ENCODE measurements around the gene ABCA5. TPM values are rescaled to one million over a fixed set of nuclear protein-coding genes. Genes with fewer than 3 reads are reported as not detected.

The ABCA5 gene
- total and polyA plus RNA-seq, 7 experiments from 2014 or later: 6.0 to 49.9 (median 34.5) TPM

- Histone ChIP-seq H3K27me3 (ENCODE audit: control insufficient read depth in 2 of 2, insufficient read depth in 2 of 2, low read length in 2 of 2) (no peaks in the 10 kb centered on the region), H3K9me3 (ENCODE audit: control insufficient read depth in 2 of 3, low read length in 3 of 3) (no peaks in the 10 kb centered on the region), H3K27ac (ENCODE audit: low read depth, low read length) (no peak overlapping the region), H3K36me3 (ENCODE audit: control insufficient read depth in 2 of 3, insufficient read depth in 3 of 3, low read length in 3 of 3) (no peaks in the 10 kb centered on the region), H3K4me1 (ENCODE audit: control insufficient read depth in 2 of 2, insufficient read depth in 2 of 2, low read length in 2 of 2) (no peaks in the 10 kb centered on the region), H3K4me3 (ENCODE audit: low read length) (no peak overlapping the region)
- Mint-ChIP-seq H3K27me3 (peaks cover 0 to 15% (median 4%) of the 10 kb centered on the region in 5 donors), H3K4me3 (no peak overlapping the region), H3K27ac (no peak overlapping the region), H3K36me3 (no peaks in the 10 kb centered on the region), H3K9me3 (no peaks in the 10 kb centered on the region), H3K4me1 (no peaks in the 10 kb centered on the region)
- DNase-seq: peak in 5 of 9 donors; percentile 5 to 28 (median 6)
- ChIA-PET CTCF (interaction anchor here (1.5 kb wide), 1 partner anchor 166 kb away, joined by 3 read pairs; no protein-coding TSS in a partner anchor), POLR2A (no interaction called here)
- intact Hi-C loops (cut with micrococcal nuclease): loop anchor here in 1 of 2 donors (1.0 kb wide), 1 partner anchor 164 kb away; no protein-coding TSS in a partner anchor
- no peak for ATAC-seq
Measured at GRCh38 chr17:69358688-69359596, 32.0 kb upstream of the ABCA5 start.

DNA sequence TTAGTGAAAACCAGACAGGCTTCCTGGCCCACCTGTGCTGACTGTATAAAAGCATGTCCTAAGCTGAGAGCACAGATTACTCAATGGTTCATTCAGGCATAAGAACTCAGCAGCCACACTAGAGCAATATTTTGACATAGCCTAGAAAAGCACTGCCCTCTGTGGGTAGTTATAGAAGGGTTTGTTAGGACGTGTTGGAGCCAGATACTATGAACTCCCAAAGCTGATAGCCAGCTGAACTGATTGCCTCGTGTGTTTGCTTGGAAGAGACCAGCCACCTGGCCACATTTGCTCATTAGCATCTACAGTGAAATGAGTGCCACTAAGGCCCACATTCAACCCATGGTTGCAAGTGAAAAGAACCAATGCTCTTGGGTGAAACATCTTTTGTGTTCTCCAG, 30.8 kb upstream of the ABCA5 start:
- H3K27ac Mint-ChIP-seq: no peak overlapping the region
- Histone ChIP-seq H3K9me3 (ENCODE audit: control insufficient read depth in 2 of 3, low read length in 3 of 3) (no peaks in the 10 kb centered on the region), H3K4me1 (ENCODE audit: control insufficient read depth in 2 of 2, insufficient read depth in 2 of 2, low read length in 2 of 2) (no peaks in the 10 kb centered on the region), H3K27me3 (ENCODE audit: control insufficient read depth in 2 of 2, insufficient read depth in 2 of 2, low read length in 2 of 2) (no peaks in the 10 kb centered on the region), H3K36me3 (ENCODE audit: control insufficient read depth in 2 of 3, insufficient read depth in 3 of 3, low read length in 3 of 3) (no peaks in the 10 kb centered on the region), H3K27ac (ENCODE audit: low read depth, low read length) (no peak overlapping the region), H3K4me3 (ENCODE audit: low read length) (no peak overlapping the region)
- intact Hi-C loops (cut with micrococcal nuclease): loop anchor here in 1 of 2 donors (1.0 kb wide), 1 partner anchor 166 kb away; no protein-coding TSS in a partner anchor
- no peak for ATAC-seq
- no peaks in the 10 kb centered on the region for H3K9me3 Mint-ChIP-seq
- POLR2A ChIA-PET: no interaction called here
- CTCF ChIA-PET: no interaction called here
- H3K4me1 Mint-ChIP-seq: no peaks in the 10 kb centered on the region
- peaks cover 0 to 15% (median 6%) of the 10 kb centered on the region in 5 donors for H3K27me3 Mint-ChIP-seq
- no peak for DNase-seq
- no peaks in the 10 kb centered on the region for H3K36me3 Mint-ChIP-seq
- H3K4me3 Mint-ChIP-seq: no peak overlapping the region

DNA sequence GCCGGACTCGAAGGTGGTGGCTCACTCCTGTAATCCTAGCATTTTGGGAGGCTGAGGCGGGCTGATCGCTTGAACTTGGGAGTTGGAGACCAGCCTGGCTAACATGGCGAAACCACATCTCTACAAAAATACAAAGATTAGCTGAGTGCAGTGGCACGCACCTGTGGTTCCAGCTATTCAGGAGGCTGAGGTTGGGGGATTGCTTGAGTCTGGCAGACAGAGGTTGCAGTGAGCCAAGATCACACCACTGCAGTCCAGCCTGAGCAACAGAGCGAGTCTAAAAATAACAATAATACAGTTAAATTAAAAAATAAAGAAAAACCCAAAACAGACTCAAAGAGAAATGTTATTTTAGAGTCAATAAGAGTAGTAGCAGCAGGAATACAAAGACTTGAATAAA, 29.7 kb upstream of the ABCA5 start:
- H3K4me3 ChIP-seq (ENCODE audit: low read length): no peak overlapping the region
- H3K4me3 Mint-ChIP-seq: no peak overlapping the region
- no peaks in the 10 kb centered on the region for H3K27me3 ChIP-seq (ENCODE audit: control insufficient read depth in 2 of 2, insufficient read depth in 2 of 2, low read length in 2 of 2)
- no peaks in the 10 kb centered on the region for H3K4me1 Mint-ChIP-seq
- ATAC-seq: no peak
- H3K27ac Mint-ChIP-seq: no peak overlapping the region
- no peaks in the 10 kb centered on the region for H3K9me3 ChIP-seq (ENCODE audit: control insufficient read depth in 2 of 3, low read length in 3 of 3)
- intact Hi-C loops (cut with micrococcal nuclease): no loop called here
- H3K27me3 Mint-ChIP-seq: peaks cover 0 to 23% (median 6%) of the 10 kb centered on the region in 5 donors
- CTCF ChIA-PET: interaction anchor here (0.6 kb wide), 1 partner anchor 1316 kb away, joined by 4 read pairs; no protein-coding TSS in a partner anchor
- no peak for DNase-seq
- no peaks in the 10 kb centered on the region for H3K9me3 Mint-ChIP-seq
- H3K27ac ChIP-seq (ENCODE audit: low read depth, low read length): no peak overlapping the region
- no peaks in the 10 kb centered on the region for H3K36me3 ChIP-seq (ENCODE audit: control insufficient read depth in 2 of 3, insufficient read depth in 3 of 3, low read length in 3 of 3)
- POLR2A ChIA-PET: no interaction called here
- H3K4me1 ChIP-seq (ENCODE audit: control insufficient read depth in 2 of 2, insufficient read depth in 2 of 2, low read length in 2 of 2): no peaks in the 10 kb centered on the region
- H3K36me3 Mint-ChIP-seq: no peaks in the 10 kb centered on the region

DNA sequence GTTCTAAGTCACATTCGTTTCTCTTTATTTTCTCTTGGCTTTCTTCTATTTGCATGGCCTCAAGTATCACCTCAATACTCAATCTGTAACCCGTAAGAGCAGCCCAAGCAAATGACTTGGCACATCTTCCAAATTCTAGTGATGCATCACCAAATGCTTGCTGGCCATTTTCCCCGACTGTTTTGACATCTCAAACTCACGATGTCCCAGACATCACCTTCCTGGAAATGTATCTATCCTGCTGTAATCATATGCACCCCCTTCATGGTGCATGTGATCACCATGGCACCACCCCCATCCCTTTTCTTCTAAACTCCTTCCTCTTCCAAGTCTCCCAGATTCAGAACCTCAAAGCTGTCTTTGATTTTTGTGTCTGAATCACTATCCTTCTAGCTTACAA, 24.0 kb upstream of the ABCA5 start:
- intact Hi-C loops (cut with micrococcal nuclease): no loop called here
- H3K27ac ChIP-seq (ENCODE audit: low read depth, low read length): no peak overlapping the region
- H3K27ac Mint-ChIP-seq: no peak overlapping the region

GRCh38 chr17:69348429-69348828, 21.5 kb upstream of the ABCA5 start:
- no peaks in the 10 kb centered on the region for H3K9me3 ChIP-seq (ENCODE audit: control insufficient read depth in 2 of 3, low read length in 3 of 3)
- no peaks in the 10 kb centered on the region for H3K36me3 ChIP-seq (ENCODE audit: control insufficient read depth in 2 of 3, insufficient read depth in 3 of 3, low read length in 3 of 3)
- Mint-ChIP-seq H3K27ac (no peak overlapping the region), H3K4me3 (no peak overlapping the region), H3K4me1 (no peaks in the 10 kb centered on the region), H3K27me3 (peaks cover 5 to 24% (median 8%) of the 10 kb centered on the region in 5 donors), H3K9me3 (no peaks in the 10 kb centered on the region), H3K36me3 (no peaks in the 10 kb centered on the region)
- ATAC-seq (no peak), DNase-seq (no peak)
- ChIA-PET CTCF (no interaction called here), POLR2A (no interaction called here)
- no peaks in the 10 kb centered on the region for H3K4me1 ChIP-seq (ENCODE audit: control insufficient read depth in 2 of 2, insufficient read depth in 2 of 2, low read length in 2 of 2)
- no peak overlapping the region for H3K4me3 ChIP-seq (ENCODE audit: low read length)
- H3K27ac ChIP-seq (ENCODE audit: low read depth, low read length): no peak overlapping the region
- H3K27me3 ChIP-seq (ENCODE audit: control insufficient read depth in 2 of 2, insufficient read depth in 2 of 2, low read length in 2 of 2): no peaks in the 10 kb centered on the region
- intact Hi-C loops (cut with micrococcal nuclease): no loop called here

More for the DNA sequence above, 24.0 kb upstream of the ABCA5 start:
- POLR2A ChIA-PET: no interaction called here
- H3K4me1 Mint-ChIP-seq: no peaks in the 10 kb centered on the region
- H3K4me3 ChIP-seq (ENCODE audit: low read length): no peak overlapping the region
- no peak for ATAC-seq
- peaks cover 4 to 27% (median 12%) of the 10 kb centered on the region in 5 donors for H3K27me3 Mint-ChIP-seq
- H3K36me3 ChIP-seq (ENCODE audit: control insufficient read depth in 2 of 3, insufficient read depth in 3 of 3, low read length in 3 of 3): no peaks in the 10 kb centered on the region
- no peak for DNase-seq
- CTCF ChIA-PET: no interaction called here
- no peak overlapping the region for H3K4me3 Mint-ChIP-seq
- H3K9me3 Mint-ChIP-seq: no peaks in the 10 kb centered on the region
- no peaks in the 10 kb centered on the region for H3K36me3 Mint-ChIP-seq
- no peaks in the 10 kb centered on the region for H3K9me3 ChIP-seq (ENCODE audit: control insufficient read depth in 2 of 3, low read length in 3 of 3)
- no peaks in the 10 kb centered on the region for H3K27me3 ChIP-seq (ENCODE audit: control insufficient read depth in 2 of 2, insufficient read depth in 2 of 2, low read length in 2 of 2)
- no peaks in the 10 kb centered on the region for H3K4me1 ChIP-seq (ENCODE audit: control insufficient read depth in 2 of 2, insufficient read depth in 2 of 2, low read length in 2 of 2)

- intact Hi-C loops (cut with micrococcal nuclease): no loop called here
- POLR2A ChIA-PET: no interaction called here
Measured at GRCh38 chr17:69346766-69347165, 19.8 kb upstream of the ABCA5 start.

GRCh38 chr17:69344939-69345338, 18.0 kb upstream of the ABCA5 start:
- CTCF ChIA-PET: no interaction called here
- Histone ChIP-seq H3K27ac (ENCODE audit: low read depth, low read length) (no peak overlapping the region), H3K9me3 (ENCODE audit: control insufficient read depth in 2 of 3, low read length in 3 of 3) (no peaks in the 10 kb centered on the region), H3K4me1 (ENCODE audit: control insufficient read depth in 2 of 2, insufficient read depth in 2 of 2, low read length in 2 of 2) (no peaks in the 10 kb centered on the region), H3K4me3 (ENCODE audit: low read length) (no peak overlapping the region), H3K27me3 (ENCODE audit: control insufficient read depth in 2 of 2, insufficient read depth in 2 of 2, low read length in 2 of 2) (no peaks in the 10 kb centered on the region), H3K36me3 (ENCODE audit: control insufficient read depth in 2 of 3, insufficient read depth in 3 of 3, low read length in 3 of 3) (no peaks in the 10 kb centered on the region)
- Mint-ChIP-seq H3K27me3 (peaks cover 0 to 13% (median 9%) of the 10 kb centered on the region in 5 donors), H3K27ac (no peak overlapping the region), H3K9me3 (no peaks in the 10 kb centered on the region), H3K4me3 (no peak overlapping the region), H3K36me3 (no peaks in the 10 kb centered on the region), H3K4me1 (no peaks in the 10 kb centered on the region)
- POLR2A ChIA-PET: interaction anchor here (0.6 kb wide), 1 partner anchor 1405 kb away, joined by 3 read pairs; no protein-coding TSS in a partner anchor
- intact Hi-C loops (cut with micrococcal nuclease): no loop called here
- ATAC-seq (no peak), DNase-seq (no peak)

More at GRCh38 chr17:69346766-69347165, 19.8 kb upstream of the ABCA5 start:
- CTCF ChIA-PET: no interaction called here
- H3K27me3 Mint-ChIP-seq: peaks cover 5 to 19% (median 9%) of the 10 kb centered on the region in 5 donors
- Histone ChIP-seq H3K36me3 (ENCODE audit: control insufficient read depth in 2 of 3, insufficient read depth in 3 of 3, low read length in 3 of 3) (no peaks in the 10 kb centered on the region), H3K9me3 (ENCODE audit: control insufficient read depth in 2 of 3, low read length in 3 of 3) (no peaks in the 10 kb centered on the region), H3K27ac (ENCODE audit: low read depth, low read length) (no peak overlapping the region), H3K4me1 (ENCODE audit: control insufficient read depth in 2 of 2, insufficient read depth in 2 of 2, low read length in 2 of 2) (no peaks in the 10 kb centered on the region), H3K4me3 (ENCODE audit: low read length) (no peak overlapping the region), H3K27me3 (ENCODE audit: control insufficient read depth in 2 of 2, insufficient read depth in 2 of 2, low read length in 2 of 2) (no peaks in the 10 kb centered on the region)
- H3K9me3 Mint-ChIP-seq: no peaks in the 10 kb centered on the region
- H3K36me3 Mint-ChIP-seq: no peaks in the 10 kb centered on the region
- no peak overlapping the region for H3K27ac Mint-ChIP-seq
- ATAC-seq (no peak), DNase-seq (no peak)
- H3K4me3 Mint-ChIP-seq: no peak overlapping the region
- no peaks in the 10 kb centered on the region for H3K4me1 Mint-ChIP-seq
